HG03432 (cell line): ENCODE results near the gene EIF4A2.
A peak's percentile ranks its signal among the peaks of the same experiment; 100 is the strongest.
"Not testable (repeated sequence)": the region's sequence is repeated elsewhere in the genome, so short reads cannot be mapped to it uniquely, and the experiment has no call there.

ENCODE experiments used
- ATAC-seq: cut with Tn5 transposase; IDR thresholded peaks from one replicate; pipeline ENCODE4 v1.9.1; 2021; ENCODE audit warnings: mild to moderate bottlenecking, moderate library complexity; ENCODE audit not compliant: unreplicated experiment

EIF4A2 gene

DNA sequence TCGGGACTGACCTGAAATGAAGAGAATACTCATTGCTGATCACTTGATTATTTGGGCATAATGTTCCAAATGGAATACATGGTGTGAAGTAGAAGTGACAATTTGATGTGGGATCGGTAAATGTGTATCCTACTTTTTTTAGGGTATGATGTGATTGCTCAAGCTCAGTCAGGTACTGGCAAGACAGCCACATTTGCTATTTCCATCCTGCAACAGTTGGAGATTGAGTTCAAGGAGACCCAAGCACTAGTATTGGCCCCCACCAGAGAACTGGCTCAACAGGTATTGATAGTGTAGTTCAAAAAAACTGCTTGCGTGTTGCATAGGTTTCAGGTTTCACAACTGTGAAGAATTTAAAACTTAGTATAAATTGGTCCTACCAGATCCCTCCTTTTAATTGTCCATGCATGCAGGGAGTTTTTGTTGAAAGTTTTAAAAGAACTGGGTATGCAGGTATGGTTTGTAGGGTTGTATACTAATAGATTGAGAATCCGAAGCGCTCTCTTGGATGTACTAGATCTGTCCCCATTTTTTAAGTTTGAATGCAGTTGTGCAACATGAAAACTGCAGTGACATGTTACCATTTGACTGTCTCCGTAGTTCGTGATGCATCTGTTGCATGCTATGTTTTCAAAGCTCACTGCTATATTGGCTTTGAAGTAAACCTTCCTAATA, 1.6 kb downstream of the EIF4A2 start:
- ATAC-seq = no peak

- ATAC-seq = no peak
Measured at GRCh38 chr3:186785495-186786018, 2.2 kb downstream of the EIF4A2 start.

- no peak for ATAC-seq
Measured at GRCh38 chr3:186786922-186787321, 3.5 kb downstream of the EIF4A2 start.

- ATAC-seq = no peak
Measured at GRCh38 chr3:186787642-186788481, 4.5 kb downstream of the EIF4A2 start.

GRCh38 chr3:186788482-186789370, 5.3 kb downstream of the EIF4A2 start:
- no peak for ATAC-seq

- no peak for ATAC-seq
Measured at GRCh38 chr3:186789554-186790260, 6.3 kb downstream of the EIF4A2 start.

- ATAC-seq = no peak
Measured at GRCh38 chr3:186790261-186790981, 7.0 kb downstream of the EIF4A2 start.

- no peak for ATAC-seq
Measured at GRCh38 chr3:186798239-186798874, 15.0 kb downstream of the EIF4A2 start.

DNA sequence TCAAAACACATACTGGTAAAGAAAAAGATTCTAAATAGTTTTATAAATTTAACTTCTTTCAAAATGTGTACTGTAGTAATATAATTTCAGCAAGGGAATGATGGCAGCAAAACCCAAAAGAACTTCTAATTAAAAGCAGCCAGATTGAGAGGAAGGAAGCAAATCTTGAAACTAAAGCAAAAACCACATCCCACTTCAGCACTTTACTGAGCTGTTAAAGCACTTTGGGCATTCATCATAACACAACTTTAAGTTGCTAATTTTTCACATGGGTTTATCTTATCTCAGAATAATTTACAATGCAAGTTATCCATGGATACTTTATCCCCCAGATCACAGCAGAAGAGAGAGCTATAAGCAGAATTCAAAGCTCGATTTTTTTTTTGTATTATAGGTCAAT, 16.9 kb downstream of the EIF4A2 start:
- no peak for ATAC-seq

- ATAC-seq = no peak
Measured at GRCh38 chr3:186802701-186803100, 19.3 kb downstream of the EIF4A2 start.

DNA sequence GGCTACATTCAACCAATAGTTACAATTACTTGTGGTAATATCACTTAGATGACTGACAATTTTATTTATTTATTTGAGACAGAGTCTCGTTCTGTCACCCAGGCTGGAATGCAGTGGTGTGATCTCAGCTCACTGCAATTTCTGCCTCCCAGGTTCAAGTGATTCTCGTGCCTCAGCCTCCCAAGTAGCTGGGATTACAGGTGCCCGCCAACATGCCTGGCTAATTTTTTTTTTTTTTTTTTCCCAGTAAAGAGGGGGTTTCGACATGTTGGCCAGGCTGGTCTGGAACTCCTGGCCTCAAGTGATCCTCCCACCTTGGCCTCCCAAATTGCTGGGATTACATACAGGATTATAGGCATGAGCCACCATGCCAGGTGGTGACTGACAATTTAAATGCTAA, 20.1 kb downstream of the EIF4A2 start:
- ATAC-seq = not testable (repeated sequence)

GRCh38 chr3:186806089-186807055, 23.0 kb downstream of the EIF4A2 start, which contains the start of gene RFC4:
TSS of gene RFC4 (minus strand) at chr3:186806482. CDS start at chr3:186804713, 1,769 bp downstream.
- peak; percentile 96 for ATAC-seq

DNA sequence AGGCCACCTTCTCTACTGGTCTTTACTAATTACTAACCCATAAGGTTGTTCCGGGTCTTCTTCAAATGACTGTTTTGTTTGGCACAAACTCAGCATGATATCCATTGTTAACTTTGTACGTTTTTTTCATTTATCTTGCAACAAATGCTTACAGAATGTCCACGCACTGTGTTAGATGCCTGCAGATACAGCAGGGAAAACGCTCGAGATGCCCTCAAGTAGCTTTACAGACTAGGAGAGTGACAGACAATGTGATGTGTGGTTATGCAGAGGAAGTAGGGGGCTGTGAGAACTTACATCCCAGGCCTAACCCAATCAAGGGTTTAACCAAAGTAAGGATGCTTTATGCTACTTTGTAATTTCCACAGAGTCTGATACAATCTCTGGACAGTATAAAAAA, 23.9 kb downstream of the EIF4A2 start:
- no peak for ATAC-seq

GRCh38 chr3:186810336-186810996, 27.1 kb downstream of the EIF4A2 start:
- no peak for ATAC-seq

GRCh38 chr3:186811313-186811712, 27.9 kb downstream of the EIF4A2 start:
- not testable (repeated sequence) for ATAC-seq

GRCh38 chr3:186814100-186814499, 30.7 kb downstream of the EIF4A2 start:
- ATAC-seq = no peak

- no peak for ATAC-seq
Measured at GRCh38 chr3:186815435-186815834, 32.1 kb downstream of the EIF4A2 start.
